WTC11 (cell line): ENCODE measurements around the gene MYL10. TPM values are rescaled to one million over a fixed set of nuclear protein-coding genes. Genes with fewer than 3 reads are reported as not detected.

Experiments
- ATAC-seq: fragments of 200-7000 bp; cut with Tn5 transposase; 2 replicates; pipeline ENCODE4 v1.10.0; 2021; ENCODE audit warnings: mild to moderate bottlenecking, moderate library complexity
- Bru-seq: library from RNA; stranded (reverse); fragments of 400-500 nt; gene quantifications from one replicate; lab custom pipeline; 2021; lab: Mats Ljungman, UMichigan
- CTCF ChIA-PET: fragments of 300-600 bp; sonication (Branson Sonifier 250); formaldehyde crosslinking; loops from one replicate; lab custom pipeline; 2021; ENCODE audit warnings: antibody characterized with exemption; lab: Charles Lee
- POLR2A ChIA-PET: fragments of 350-600 bp; sonication (Branson Sonifier 250); formaldehyde crosslinking; loops from one replicate; lab custom pipeline; 2021; ENCODE audit warnings: antibody characterized with exemption; lab: Charles Lee
- DNase-seq: peaks from one replicate; pipeline ENCODE4 v3.0.0; 2021; ENCODE audit warnings: low spot score
- H3K27ac Mint-ChIP-seq: 2 replicates; pipeline ENCODE4 v1.8.0; 2021; ENCODE audit warnings: mixed read lengths
- H3K27me3 Mint-ChIP-seq: 2 replicates; pipeline ENCODE4 v1.8.0; 2021; ENCODE audit warnings: low read depth, mild to moderate bottlenecking, moderate library complexity, mixed read lengths
- H3K36me3 Mint-ChIP-seq: 2 replicates; pipeline ENCODE4 v1.8.0; 2021; ENCODE audit warnings: mixed read lengths
- H3K4me1 Mint-ChIP-seq: 2 replicates; pipeline ENCODE4 v1.8.0; 2022; ENCODE audit warnings: mixed read lengths
- H3K4me3 Mint-ChIP-seq: 2 replicates; pipeline ENCODE4 v1.8.0; 2021; ENCODE audit warnings: mild to moderate bottlenecking, moderate library complexity, mixed read lengths
- H3K9me3 Mint-ChIP-seq: 2 replicates; pipeline ENCODE4 v1.8.0; 2021; ENCODE audit warnings: mixed read lengths
- ATF2 ChIP-seq: sonication (generic); formaldehyde crosslinking; IDR thresholded peaks from 2 replicates; pipeline ENCODE4 v1.8.1; 2022; ENCODE audit warnings: low read depth, missing genetic modification reagents, borderline replicate concordance
- ATF6 ChIP-seq: sonication (generic); formaldehyde crosslinking; IDR thresholded peaks from 2 replicates; pipeline ENCODE4 v1.8.1; 2023; ENCODE audit warnings: mild to moderate bottlenecking, missing genetic modification reagents
- E2F4 ChIP-seq: sonication (generic); formaldehyde crosslinking; IDR thresholded peaks from 2 replicates; pipeline ENCODE4 v1.8.1; 2022; ENCODE audit warnings: low read depth, mild to moderate bottlenecking, moderate library complexity, missing genetic modification reagents, borderline replicate concordance
- GRHL2 ChIP-seq: fragments of 250-450 bp; sonication (Bioruptor Pico); IDR thresholded peaks from 2 replicates; pipeline ENCODE4 v1.8.0; 2022; ENCODE audit warnings: mild to moderate bottlenecking, moderate library complexity; ENCODE audit not compliant: insufficient replicate concordance, severe bottlenecking
- MAX ChIP-seq: sonication (generic); formaldehyde crosslinking; IDR thresholded peaks from 2 replicates; pipeline ENCODE4 v1.8.0; 2022; ENCODE audit warnings: mild to moderate bottlenecking, missing genetic modification reagents
- NFE2L1 ChIP-seq: sonication (generic); formaldehyde crosslinking; IDR thresholded peaks from 2 replicates; pipeline ENCODE4 v1.8.1; 2023; ENCODE audit warnings: missing genetic modification reagents
- NR2C2 ChIP-seq: sonication (generic); formaldehyde crosslinking; IDR thresholded peaks from 2 replicates; pipeline ENCODE4 v1.8.0; 2022; ENCODE audit warnings: mild to moderate bottlenecking, missing genetic modification reagents
- PRDM15 ChIP-seq: sonication (generic); formaldehyde crosslinking; IDR thresholded peaks from 2 replicates; pipeline ENCODE4 v1.8.0; 2022; ENCODE audit warnings: missing genetic modification reagents
- SMAD4 ChIP-seq: sonication (generic); formaldehyde crosslinking; IDR thresholded peaks from 2 replicates; pipeline ENCODE4 v1.8.0; 2022; ENCODE audit warnings: mild to moderate bottlenecking, missing genetic modification reagents
- USF1 ChIP-seq: sonication (generic); formaldehyde crosslinking; IDR thresholded peaks from 2 replicates; pipeline ENCODE4 v1.8.0; 2022; ENCODE audit warnings: mild to moderate bottlenecking, missing genetic modification reagents
- ZMAT4 ChIP-seq: fragments of 250-450 bp; sonication (Bioruptor Pico); IDR thresholded peaks from 2 replicates; pipeline ENCODE4 v1.9.0; 2021; ENCODE audit warnings: mild to moderate bottlenecking
- ZNF138 ChIP-seq: sonication (generic); formaldehyde crosslinking; conservative IDR thresholded peaks from 2 replicates; pipeline ENCODE4 v1.8.1; 2022; ENCODE audit warnings: mild to moderate bottlenecking, moderate library complexity, missing genetic modification reagents
- ZNF263 ChIP-seq: sonication (generic); formaldehyde crosslinking; IDR thresholded peaks from 2 replicates; pipeline ENCODE4 v1.8.1; 2022; ENCODE audit warnings: low read depth, mild to moderate bottlenecking, moderate library complexity, missing genetic modification reagents
- ZNF416 ChIP-seq: fragments of 250-450 bp; sonication (Bioruptor Pico); IDR thresholded peaks from 2 replicates; pipeline ENCODE4 v1.9.0; 2021; ENCODE audit warnings: mild to moderate bottlenecking, inconsistent platforms
- ZNF671 ChIP-seq: fragments of 250-450 bp; sonication (Bioruptor Pico); IDR thresholded peaks from 2 replicates; pipeline ENCODE4 v1.8.0; 2021; ENCODE audit warnings: mild to moderate bottlenecking
- long read RNA-seq, 3 experiments: library from RNA in 1 of 3; library from capped mRNA in 1 of 3; library from polyadenylated mRNA in 1 of 3; unstranded in 2 of 3; stranded (forward) in 1 of 3; transcript quantifications; one replicate each; pipeline ENCODE4 v2.0.0, GENCODE V29; 2021
- total RNA-seq: library from RNA; stranded (reverse); gene quantifications from 3 replicates; pipeline ENCODE4 v1.2.3, GENCODE V29; 2021

Gene MYL10
- total RNA-seq, result not detected in 3 replicates
- Bru-seq, nascent RNA, result percentile 3 among the genes with signal in this experiment
- long read RNA-seq, experiment 1, result 0 reads
- long read RNA-seq, experiment 2, result 0 reads
- long read RNA-seq, experiment 3, result 0 reads

- ChIA-PET CTCF (interaction anchor here (0.6 kb wide), 1 partner anchor 106 kb away, joined by 4 read pairs; no protein-coding TSS in a partner anchor), POLR2A (no interaction called here)
- no peak for DNase-seq
- no peak for TF ChIP-seq USF1 (CRISPR knock-in tag)
- TF ChIP-seq GRHL2 (CRISPR knock-in tag), result no peak
- TF ChIP-seq ZNF671 (CRISPR knock-in tag), result no peak
- no peak for TF ChIP-seq ZNF263 (CRISPR knock-in tag)
- TF ChIP-seq NFE2L1 (CRISPR knock-in tag), result no peak
- TF ChIP-seq SMAD4 (CRISPR knock-in tag), result no peak
- TF ChIP-seq MAX (CRISPR knock-in tag), result no peak
- no peak for TF ChIP-seq ZMAT4
- TF ChIP-seq, all 79 proteins: peak for 0
- ATAC-seq, result no peak
- Mint-ChIP-seq H3K36me3 (0 out of 2 replicates have a peak, but pooled peaks cover 4% of the 10 kb centered on the region), H3K4me1 (peaks cover 23% of the 10 kb centered on the region), H3K9me3 (peaks cover 15% of the 10 kb centered on the region), H3K4me3 (no peak within 1 kb of the TSS), H3K27ac (no peak within 1 kb of the TSS), H3K27me3 (no peaks in the 10 kb centered on the region; the same call in 1 of the 2 replicates)
Measured at GRCh38 chr7:101629171-101629570, at the start of gene MYL10. Gene MYL10, minus strand, starts transcription at chr7:101629296. Its CDS starts 178 bp downstream, at chr7:101629118.

- Mint-ChIP-seq H3K27me3 (no peaks in the 10 kb centered on the region), H3K9me3 (no peaks in the 10 kb centered on the region), H3K27ac (no peak overlapping the region), H3K4me3 (no peak overlapping the region), H3K36me3 (no peaks in the 10 kb centered on the region), H3K4me1 (peaks cover 15% of the 10 kb centered on the region)
- ChIA-PET POLR2A (interaction anchor here (0.6 kb wide), 1 partner anchor 787 kb away, joined by 3 read pairs; no protein-coding TSS in a partner anchor), CTCF (interaction anchor here (1.3 kb wide), 1 partner anchor 76 kb away, joined by 4 read pairs; no protein-coding TSS in a partner anchor)
- DNase-seq, result no peak
- no peak for ATAC-seq
- TF ChIP-seq NR2C2 (CRISPR knock-in tag), result no peak
- no peak for TF ChIP-seq ZNF138
- TF ChIP-seq E2F4 (CRISPR knock-in tag), result no peak
- TF ChIP-seq ATF6, result no peak
- no peak for TF ChIP-seq ATF2 (CRISPR knock-in tag)
- no peak for TF ChIP-seq ZNF416 (CRISPR knock-in tag)
- TF ChIP-seq PRDM15 (CRISPR knock-in tag), result no peak
Measured at GRCh38 chr7:101678658-101679057, 49.6 kb upstream of the MYL10 start.
